Measurements from ENCODE around the gene NAALADL1.
"Not testable (repeated sequence)": the region's sequence is repeated elsewhere in the genome, so short reads cannot be mapped to it uniquely, and the experiment has no call there.

Gene NAALADL1

DNA sequence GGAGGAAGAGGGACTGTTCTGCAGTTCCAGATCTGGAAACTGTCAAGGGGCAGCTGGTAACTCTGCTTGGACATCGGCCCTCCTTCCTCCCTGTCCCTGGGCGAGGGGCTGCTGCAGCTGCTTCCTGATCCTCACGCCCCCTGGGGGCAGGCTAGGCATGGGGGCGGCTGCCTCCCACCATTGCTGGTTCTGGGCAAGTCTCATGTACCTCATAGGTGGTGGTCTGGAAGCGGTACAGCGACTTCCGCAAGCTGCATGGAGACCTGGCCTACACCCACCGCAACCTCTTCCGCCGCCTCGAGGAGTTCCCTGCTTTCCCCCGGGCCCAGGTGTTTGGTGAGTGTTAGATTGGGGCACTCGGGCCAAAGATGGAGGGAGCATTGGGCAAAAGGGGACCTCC is 26.1 kb downstream of the NAALADL1 start:
- Histone ChIP-seq H3K36me3 (ENCODE audit: control insufficient read depth, insufficient read depth, low read length) (peaks cover 33% of the 10 kb centered on the region), H3K4me3 (ENCODE audit: extremely low read depth, insufficient read depth, low read length, poor library complexity, severe bottlenecking) (no peak overlapping the region), H3K9me3 (ENCODE audit: control insufficient read depth, low read length) (no peaks in the 10 kb centered on the region), H3K4me1 (ENCODE audit: control insufficient read depth, insufficient read depth, low read length, poor library complexity, severe bottlenecking) (no peaks in the 10 kb centered on the region), H3K27ac (ENCODE audit: low read depth, low read length, severe bottlenecking) (no peak overlapping the region)
- 85% methylated on average over 12 to 13 of the region's 13 CpGs for WGBS, 2 experiments (ENCODE audit: insufficient coverage in 2 of 2)

DNA sequence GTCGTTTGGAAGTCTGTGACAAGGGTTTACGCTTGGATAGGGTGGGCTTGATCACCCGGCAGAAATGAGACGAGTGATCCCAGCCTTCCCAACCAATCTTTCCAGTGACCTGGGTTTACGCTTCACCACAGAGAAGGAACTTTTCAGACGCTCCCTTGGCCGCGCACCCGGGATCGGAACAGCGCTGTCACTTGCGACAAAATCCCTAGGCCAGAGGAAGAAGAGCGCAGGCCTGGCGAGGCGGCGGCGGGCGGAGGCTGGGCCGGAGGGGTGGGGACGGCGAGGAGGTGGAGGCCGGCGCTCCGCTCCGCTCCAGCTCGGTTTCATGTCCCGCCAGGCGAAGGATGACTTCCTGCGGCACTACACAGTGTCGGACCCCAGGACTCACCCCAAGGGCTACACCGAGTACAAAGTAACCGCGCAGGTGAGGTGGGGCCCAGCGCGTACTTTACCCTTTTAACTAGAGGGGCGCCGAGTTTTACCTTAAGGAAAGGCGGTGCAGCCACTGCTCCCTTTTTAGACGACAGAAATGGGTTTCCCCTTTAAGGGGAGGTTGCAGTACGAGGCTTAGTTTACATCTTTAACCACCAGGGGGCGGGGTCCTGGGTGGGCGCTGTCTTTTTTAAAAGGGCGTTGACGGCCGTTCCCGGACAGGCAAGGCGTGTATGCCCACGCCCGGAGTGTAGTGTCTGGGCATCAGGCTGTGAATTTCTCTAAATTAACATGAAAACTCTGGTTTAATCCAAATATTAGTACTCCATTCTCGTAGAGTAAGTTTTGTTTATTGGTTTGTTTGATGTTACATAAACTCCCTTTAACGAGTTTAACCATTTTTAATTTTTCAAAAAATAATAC is 30.9 kb downstream of the NAALADL1 start, which contains the start of gene SNX15:
SNX15 (plus strand) TSS at position 227 of the 855 bp plus-strand sequence; CDS start at position 326, 99 bp downstream.
- WGBS, 2 experiments (ENCODE audit: insufficient coverage in 2 of 2): 0 to 1% methylated on average over 37 of the region's 51 CpGs
- Histone ChIP-seq H3K27ac (ENCODE audit: low read depth, low read length, severe bottlenecking) (peak within 1 kb of the TSS; percentile 82), H3K9me3 (ENCODE audit: control insufficient read depth, low read length) (no peaks in the 10 kb centered on the region)

DNA sequence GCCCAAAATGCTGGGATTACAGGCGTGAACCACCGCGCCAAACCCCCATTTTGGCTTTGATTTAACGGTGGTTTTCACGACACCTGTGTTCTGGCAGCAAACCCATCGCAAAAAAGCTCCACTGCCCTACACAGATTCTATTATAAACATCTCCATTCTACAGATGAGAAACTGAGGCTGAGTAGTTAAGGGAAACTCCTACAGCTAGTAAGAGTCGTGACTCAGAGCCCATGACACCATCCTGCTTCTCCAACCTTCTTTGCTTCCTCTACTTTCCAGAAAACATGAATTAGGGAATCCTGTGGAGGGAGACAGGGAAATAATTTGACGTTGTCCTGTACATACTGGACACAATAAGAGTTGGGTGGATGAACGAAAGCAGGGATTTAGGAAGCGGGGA is 31.5 kb downstream of the NAALADL1 start:
- H3K4me3 ChIP-seq (ENCODE audit: extremely low read depth, insufficient read depth, low read length, poor library complexity, severe bottlenecking): peak overlapping the region; percentile 65
- H3K9me3 ChIP-seq (ENCODE audit: control insufficient read depth, low read length): no peaks in the 10 kb centered on the region
- H3K4me1 ChIP-seq (ENCODE audit: control insufficient read depth, insufficient read depth, low read length, poor library complexity, severe bottlenecking): peaks cover 4% of the 10 kb centered on the region
- WGBS, 2 experiments (ENCODE audit: insufficient coverage in 2 of 2): 71 to 83% methylated on average over 5 to 9 of the region's 10 CpGs
- H3K27ac ChIP-seq (ENCODE audit: low read depth, low read length, severe bottlenecking): peak overlapping the region; percentile 82
- H3K36me3 ChIP-seq (ENCODE audit: control insufficient read depth, insufficient read depth, low read length): peaks cover 5% of the 10 kb centered on the region

More for the DNA sequence above, 30.9 kb downstream of the NAALADL1 start, which contains the start of gene SNX15:
- Histone ChIP-seq H3K4me1 (ENCODE audit: control insufficient read depth, insufficient read depth, low read length, poor library complexity, severe bottlenecking) (peaks cover 4% of the 10 kb centered on the region), H3K4me3 (ENCODE audit: extremely low read depth, insufficient read depth, low read length, poor library complexity, severe bottlenecking) (peak within 1 kb of the TSS; percentile 65), H3K36me3 (ENCODE audit: control insufficient read depth, insufficient read depth, low read length) (peaks cover 7% of the 10 kb centered on the region)

DNA sequence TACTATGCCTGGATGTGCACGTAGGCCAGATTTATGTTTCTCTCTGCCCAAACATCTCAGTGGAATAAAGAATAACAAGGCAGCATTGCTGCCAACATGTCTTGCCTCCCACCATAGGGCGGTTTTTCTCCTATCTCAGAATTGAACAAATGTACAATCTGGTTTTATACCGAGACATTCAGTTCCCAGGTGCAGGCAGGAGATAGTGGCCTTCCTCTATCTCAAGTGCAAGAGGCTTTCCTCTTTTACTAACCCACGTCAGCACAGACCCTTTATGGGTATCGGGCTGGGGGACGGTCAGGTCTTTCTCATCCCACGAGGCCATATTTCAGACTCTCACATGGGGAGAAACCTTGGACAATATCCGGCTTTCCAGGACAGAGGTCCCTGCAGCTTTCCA is 34.9 kb downstream of the NAALADL1 start:
- not testable (repeated sequence) for H3K27ac ChIP-seq (ENCODE audit: low read depth, low read length, severe bottlenecking); H3K4me3 ChIP-seq (ENCODE audit: extremely low read depth, insufficient read depth, low read length, poor library complexity, severe bottlenecking); H3K9me3 ChIP-seq (ENCODE audit: control insufficient read depth, low read length); H3K4me1 ChIP-seq (ENCODE audit: control insufficient read depth, insufficient read depth, low read length, poor library complexity, severe bottlenecking)
- peaks cover 18% of the 10 kb centered on the region for H3K36me3 ChIP-seq (ENCODE audit: control insufficient read depth, insufficient read depth, low read length)
- WGBS, 2 experiments (ENCODE audit: insufficient coverage in 2 of 2): 94 to 97% methylated on average over 5 to 8 of the region's 8 CpGs

DNA sequence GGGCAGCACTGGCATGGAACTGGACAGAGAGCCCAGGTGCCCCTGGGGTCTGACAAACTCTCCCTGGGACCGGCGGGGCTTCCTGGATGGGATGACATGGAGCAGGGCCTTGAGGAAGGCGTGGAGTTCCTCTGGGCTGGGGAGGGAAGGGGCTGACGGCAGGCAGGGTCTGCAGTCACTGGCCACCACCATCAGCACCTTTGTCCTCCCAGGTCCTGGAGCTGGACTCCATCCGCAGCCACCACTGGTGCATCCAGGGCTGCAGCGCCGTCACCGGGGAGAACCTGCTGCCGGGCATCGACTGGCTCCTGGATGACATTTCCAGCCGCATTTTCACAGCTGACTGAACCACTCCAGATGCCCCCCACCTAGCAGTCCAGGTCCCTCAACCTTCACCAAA is 36.8 kb downstream of the NAALADL1 start:
- 96 to 98% methylated on average over 7 to 9 of the region's 11 CpGs for WGBS, 2 experiments (ENCODE audit: insufficient coverage in 2 of 2)
- Histone ChIP-seq H3K9me3 (ENCODE audit: control insufficient read depth, low read length) (no peaks in the 10 kb centered on the region), H3K27ac (ENCODE audit: low read depth, low read length, severe bottlenecking) (no peak overlapping the region), H3K36me3 (ENCODE audit: control insufficient read depth, insufficient read depth, low read length) (peaks cover 34% of the 10 kb centered on the region), H3K4me3 (ENCODE audit: extremely low read depth, insufficient read depth, low read length, poor library complexity, severe bottlenecking) (no peak overlapping the region), H3K4me1 (ENCODE audit: control insufficient read depth, insufficient read depth, low read length, poor library complexity, severe bottlenecking) (no peaks in the 10 kb centered on the region)

DNA sequence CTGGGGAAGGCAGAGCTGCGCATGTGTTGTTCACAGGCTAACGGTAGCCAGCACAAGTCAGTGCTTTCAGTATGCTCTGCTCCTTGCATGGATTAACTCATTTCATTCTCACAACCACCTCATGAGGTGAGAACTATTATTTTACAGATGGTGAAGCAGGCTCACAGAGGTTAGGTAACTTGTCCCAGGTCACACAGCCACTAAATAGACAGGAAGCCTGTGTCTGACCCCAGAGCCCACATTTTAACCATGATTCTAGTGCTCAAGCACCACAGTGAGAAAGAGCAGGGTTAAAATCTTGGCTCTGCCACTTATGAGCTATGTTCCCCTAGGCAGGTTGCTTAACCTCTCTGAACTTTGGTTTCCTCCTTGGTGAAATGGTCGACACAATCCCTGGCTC is 37.4 kb downstream of the NAALADL1 start:
- no peaks in the 10 kb centered on the region for H3K4me1 ChIP-seq (ENCODE audit: control insufficient read depth, insufficient read depth, low read length, poor library complexity, severe bottlenecking)
- WGBS, 2 experiments (ENCODE audit: insufficient coverage in 2 of 2): 100% methylated on average over 1 to 2 of the region's 3 CpGs
- H3K36me3 ChIP-seq (ENCODE audit: control insufficient read depth, insufficient read depth, low read length): peaks cover 37% of the 10 kb centered on the region
- H3K4me3 ChIP-seq (ENCODE audit: extremely low read depth, insufficient read depth, low read length, poor library complexity, severe bottlenecking): no peak overlapping the region
- H3K9me3 ChIP-seq (ENCODE audit: control insufficient read depth, low read length): no peaks in the 10 kb centered on the region
- no peak overlapping the region for H3K27ac ChIP-seq (ENCODE audit: low read depth, low read length, severe bottlenecking)

DNA sequence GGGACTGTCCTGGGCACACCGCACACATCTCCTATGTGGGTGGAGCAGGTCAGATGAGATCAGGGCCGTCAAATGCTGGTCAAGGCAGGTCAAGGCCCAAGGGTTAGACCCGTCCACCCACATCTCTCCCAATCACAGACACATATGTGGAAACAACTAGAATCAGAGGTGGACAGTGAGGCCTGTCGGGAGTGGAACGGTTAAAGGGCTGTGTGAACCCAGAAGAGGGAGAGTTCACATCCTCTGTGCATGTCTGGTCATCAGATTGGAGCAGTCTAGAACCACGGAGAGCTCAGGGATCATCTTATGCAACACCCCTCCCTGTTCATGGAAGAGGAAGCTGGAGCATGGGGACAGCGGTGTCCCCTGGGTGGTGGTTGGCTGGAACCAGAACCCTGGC is 38.5 kb downstream of the NAALADL1 start:
- no peaks in the 10 kb centered on the region for H3K9me3 ChIP-seq (ENCODE audit: control insufficient read depth, low read length)
- peaks cover 37% of the 10 kb centered on the region for H3K36me3 ChIP-seq (ENCODE audit: control insufficient read depth, insufficient read depth, low read length)
- H3K4me3 ChIP-seq (ENCODE audit: extremely low read depth, insufficient read depth, low read length, poor library complexity, severe bottlenecking): no peak overlapping the region
- no peak overlapping the region for H3K27ac ChIP-seq (ENCODE audit: low read depth, low read length, severe bottlenecking)
- whole genome bisulfite sequencing, 2 experiments (ENCODE audit: insufficient coverage in 2 of 2): 92 to 94% methylated on average over 3 to 4 of the region's 7 CpGs
- no peaks in the 10 kb centered on the region for H3K4me1 ChIP-seq (ENCODE audit: control insufficient read depth, insufficient read depth, low read length, poor library complexity, severe bottlenecking)

DNA sequence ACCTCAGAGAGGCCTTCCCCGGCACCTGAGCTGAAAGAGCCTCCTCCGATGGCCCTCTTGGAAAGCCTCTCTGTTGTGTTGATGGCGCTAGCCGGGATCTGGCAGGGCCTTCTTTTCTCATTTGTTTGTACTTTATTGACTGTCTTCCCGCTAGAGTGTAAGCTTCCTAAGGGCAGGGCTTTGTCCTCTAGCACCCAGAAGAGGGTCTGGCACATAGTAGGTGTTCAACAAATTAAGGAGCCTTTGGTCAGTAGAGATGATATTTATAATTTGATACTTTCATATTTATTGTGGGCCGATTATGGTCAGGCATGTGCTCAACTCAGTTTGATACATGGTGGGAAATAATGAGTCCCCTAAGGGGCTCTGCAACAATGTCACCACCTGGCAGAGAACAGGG is 40.4 kb downstream of the NAALADL1 start:
- Histone ChIP-seq H3K4me1 (ENCODE audit: control insufficient read depth, insufficient read depth, low read length, poor library complexity, severe bottlenecking) (no peaks in the 10 kb centered on the region), H3K4me3 (ENCODE audit: extremely low read depth, insufficient read depth, low read length, poor library complexity, severe bottlenecking) (no peak overlapping the region), H3K27ac (ENCODE audit: low read depth, low read length, severe bottlenecking) (no peak overlapping the region), H3K9me3 (ENCODE audit: control insufficient read depth, low read length) (no peaks in the 10 kb centered on the region), H3K36me3 (ENCODE audit: control insufficient read depth, insufficient read depth, low read length) (peaks cover 37% of the 10 kb centered on the region)
- 97 to 98% methylated on average over 6 of the region's 6 CpGs for WGBS, 2 experiments (ENCODE audit: insufficient coverage in 2 of 2)

DNA sequence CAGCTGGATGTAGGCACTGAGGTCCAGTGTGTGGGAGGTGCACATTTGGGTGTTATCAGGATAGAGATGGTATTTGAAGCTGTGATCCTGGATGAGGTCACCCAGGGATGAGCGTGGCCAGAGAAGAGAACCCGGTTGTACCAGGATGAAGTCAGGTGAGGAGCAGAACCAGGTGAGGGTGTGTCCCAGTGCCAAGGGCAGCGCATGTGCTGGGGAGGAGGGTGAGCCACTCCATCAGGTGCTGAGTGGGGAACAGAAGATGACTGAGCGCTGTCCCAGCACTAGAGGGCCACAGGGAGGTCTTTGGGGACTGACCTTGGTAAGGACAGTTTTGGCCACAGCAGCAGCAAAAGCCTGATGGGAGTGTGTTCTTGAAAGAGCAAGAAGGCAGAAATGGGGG is 41.6 kb downstream of the NAALADL1 start:
- WGBS, 2 experiments (ENCODE audit: insufficient coverage in 2 of 2): 98 to 100% methylated on average over 4 of the region's 4 CpGs
- no peaks in the 10 kb centered on the region for H3K9me3 ChIP-seq (ENCODE audit: control insufficient read depth, low read length)
- peaks cover 33% of the 10 kb centered on the region for H3K36me3 ChIP-seq (ENCODE audit: control insufficient read depth, insufficient read depth, low read length)
- no peak overlapping the region for H3K4me3 ChIP-seq (ENCODE audit: extremely low read depth, insufficient read depth, low read length, poor library complexity, severe bottlenecking)
- no peaks in the 10 kb centered on the region for H3K4me1 ChIP-seq (ENCODE audit: control insufficient read depth, insufficient read depth, low read length, poor library complexity, severe bottlenecking)
- H3K27ac ChIP-seq (ENCODE audit: low read depth, low read length, severe bottlenecking): no peak overlapping the region

DNA sequence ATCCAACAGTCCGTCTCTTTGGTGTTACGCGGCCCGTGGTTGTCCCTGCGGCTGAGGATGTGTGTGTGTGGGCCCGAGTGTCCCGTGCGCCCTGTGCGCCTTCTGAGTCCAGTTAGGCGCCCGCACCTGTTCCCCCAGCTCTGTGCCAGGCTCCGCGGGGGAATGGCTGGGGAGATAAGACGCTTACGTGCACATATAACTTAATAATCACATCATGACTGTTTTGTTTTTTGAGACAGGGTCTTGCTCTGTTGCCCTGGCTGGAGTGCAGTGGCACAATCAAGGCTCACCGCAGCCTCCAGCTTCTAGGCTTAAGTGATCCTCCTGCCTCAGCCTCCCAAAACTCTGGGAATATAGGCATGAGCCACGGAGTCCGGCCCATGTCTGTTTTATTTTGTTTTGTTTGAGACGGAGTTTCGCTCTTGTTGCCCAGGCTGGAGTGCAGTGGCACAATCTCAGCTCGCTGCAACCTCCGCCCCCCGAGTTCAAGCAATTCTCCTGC is 43.6 kb downstream of the NAALADL1 start:
- WGBS, 2 experiments (ENCODE audit: insufficient coverage in 2 of 2): 44 to 91% methylated on average over 6 to 14 of the region's 23 CpGs
- H3K4me1 ChIP-seq (ENCODE audit: control insufficient read depth, insufficient read depth, low read length, poor library complexity, severe bottlenecking): no peaks in the 10 kb centered on the region

More for the DNA sequence above, 43.6 kb downstream of the NAALADL1 start:
- Histone ChIP-seq H3K36me3 (ENCODE audit: control insufficient read depth, insufficient read depth, low read length) (peaks cover 26% of the 10 kb centered on the region), H3K27ac (ENCODE audit: low read depth, low read length, severe bottlenecking) (peak overlapping the region; percentile 98), H3K9me3 (ENCODE audit: control insufficient read depth, low read length) (no peaks in the 10 kb centered on the region), H3K4me3 (ENCODE audit: extremely low read depth, insufficient read depth, low read length, poor library complexity, severe bottlenecking) (peak overlapping the region; percentile 71)

All from mesodermal cell (in vitro differentiated cells).